NCI-H345 (cell line): ENCODE measurements around the gene KAT8.
A peak's percentile ranks its signal among the peaks of the same experiment; 100 is the strongest.
"Not testable (repeated sequence)": the region's sequence is repeated elsewhere in the genome, so short reads cannot be mapped to it uniquely, and the experiment has no call there.

Experiments used
- DNase-seq: peaks from one replicate; lab custom pipeline; 2025; lab: John Stamatoyannopoulos, UW

KAT8 gene

GRCh38 chr16:31083981-31084380 is 33.5 kb upstream of the KAT8 start:
- DNase-seq: no peak

- DNase-seq: no peak
Observed at GRCh38 chr16:31084584-31085302, 32.7 kb upstream of the KAT8 start.

GRCh38 chr16:31085411-31085810 is 32.1 kb upstream of the KAT8 start:
- no peak for DNase-seq

GRCh38 chr16:31085873-31086628 is 31.4 kb upstream of the KAT8 start:
- DNase-seq: no peak

- DNase-seq: no peak
Observed at GRCh38 chr16:31086629-31086906, 30.9 kb upstream of the KAT8 start.

GRCh38 chr16:31087481-31087880 is 30.0 kb upstream of the KAT8 start:
- DNase-seq: no peak

- no peak for DNase-seq
Observed at GRCh38 chr16:31087971-31088370, 29.5 kb upstream of the KAT8 start.

GRCh38 chr16:31088459-31089183 is 28.8 kb upstream of the KAT8 start, which contains the start of gene PRSS53:
TSS of gene PRSS53 (minus strand) at chr16:31088943. CDS start at chr16:31088809, 134 bp downstream.
- peak; percentile 13 for DNase-seq

GRCh38 chr16:31089199-31089598 is 28.3 kb upstream of the KAT8 start:
- DNase-seq: no peak

- no peak for DNase-seq
Observed at GRCh38 chr16:31090540-31090939, 26.9 kb upstream of the KAT8 start.

- no peak for DNase-seq
Observed at GRCh38 chr16:31092330-31092729, 25.1 kb upstream of the KAT8 start.

GRCh38 chr16:31093132-31093703 is 24.2 kb upstream of the KAT8 start:
- DNase-seq: peak; percentile 35

- DNase-seq: no peak
Observed at GRCh38 chr16:31094088-31094423, 23.4 kb upstream of the KAT8 start.

GRCh38 chr16:31094424-31095120 is 22.9 kb upstream of the KAT8 start, which contains the start of gene VKORC1:
TSS of gene VKORC1 (minus strand) at chr16:31094797. CDS start at chr16:31094729, 68 bp downstream.
- peak; percentile 99 for DNase-seq

- peak; percentile 23 for DNase-seq
Observed at GRCh38 chr16:31099860-31100638, 17.4 kb upstream of the KAT8 start.

- not testable (repeated sequence) for DNase-seq
Observed at GRCh38 chr16:31100876-31101641, 16.4 kb upstream of the KAT8 start.

GRCh38 chr16:31105677-31106213 is 11.7 kb upstream of the KAT8 start:
- peak; percentile 43 for DNase-seq

GRCh38 chr16:31106509-31107464 is 10.7 kb upstream of the KAT8 start:
- DNase-seq: no peak

GRCh38 chr16:31107465-31107867 is 10.0 kb upstream of the KAT8 start:
- DNase-seq: no peak
